ENCODE data around the gene HSD17B3.
"Not testable (repeated sequence)": the region's sequence is repeated elsewhere in the genome, so short reads cannot be mapped to it uniquely, and the experiment has no call there.

The HSD17B3 gene

GRCh38 chr9:96193236-96193755, 108.7 kb downstream of the HSD17B3 start:
- no peak for DNase-seq (ENCODE audit: low read depth)

GRCh38 chr9:96192710-96193109, 109.3 kb downstream of the HSD17B3 start:
- DNase-seq (ENCODE audit: low read depth) = no peak

- no peak for DNase-seq (ENCODE audit: low read depth)
These were observed 112.0 kb downstream of the HSD17B3 start for GRCh38 chr9:96189995-96190394.

- not testable (repeated sequence) for DNase-seq (ENCODE audit: low read depth)
These were observed 112.4 kb downstream of the HSD17B3 start for GRCh38 chr9:96189581-96189980.

DNA sequence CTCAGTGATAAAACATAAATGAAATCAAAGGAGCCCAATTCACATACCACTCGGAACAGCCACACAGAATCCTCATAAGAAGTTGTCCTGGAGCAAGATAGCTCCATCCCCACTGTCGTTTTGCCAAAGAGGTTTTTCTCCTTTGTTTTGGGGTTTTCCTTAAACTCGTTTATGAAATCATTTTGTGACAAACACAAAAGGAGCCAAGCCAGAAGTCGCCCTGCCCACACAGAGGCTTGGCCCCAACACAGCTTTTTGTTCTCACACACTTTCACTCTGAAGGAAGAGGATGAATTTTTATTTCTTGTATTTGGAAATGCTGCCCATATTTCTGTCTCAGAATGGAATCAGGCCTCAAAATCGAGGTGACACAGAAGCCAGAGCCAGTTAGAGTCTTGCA, 113.4 kb downstream of the HSD17B3 start:
- DNase-seq (ENCODE audit: low read depth) = no peak

DNA sequence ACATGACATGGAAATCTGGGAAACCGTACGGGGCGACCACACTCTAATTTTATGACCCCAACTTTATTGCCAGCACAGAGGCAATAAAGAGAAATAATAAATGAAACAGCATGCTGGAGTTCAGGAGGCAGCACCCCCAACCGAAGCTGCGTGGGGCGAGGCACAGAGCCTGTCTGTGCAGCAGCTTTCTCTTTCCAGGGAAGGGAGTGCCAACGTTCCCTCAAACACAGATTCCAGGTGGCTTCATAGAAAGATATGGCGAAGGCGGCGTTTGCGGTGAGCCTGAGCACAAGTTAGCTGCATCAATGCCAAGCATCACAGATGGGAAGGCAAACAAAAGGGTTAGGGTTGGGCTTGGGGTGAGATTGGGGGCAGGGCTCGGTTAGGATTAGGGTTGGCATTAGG, 114.8 kb downstream of the HSD17B3 start:
- DNase-seq (ENCODE audit: low read depth) = no peak

- no peak for DNase-seq (ENCODE audit: low read depth)
These were observed 115.4 kb downstream of the HSD17B3 start for GRCh38 chr9:96186591-96187011.

DNA sequence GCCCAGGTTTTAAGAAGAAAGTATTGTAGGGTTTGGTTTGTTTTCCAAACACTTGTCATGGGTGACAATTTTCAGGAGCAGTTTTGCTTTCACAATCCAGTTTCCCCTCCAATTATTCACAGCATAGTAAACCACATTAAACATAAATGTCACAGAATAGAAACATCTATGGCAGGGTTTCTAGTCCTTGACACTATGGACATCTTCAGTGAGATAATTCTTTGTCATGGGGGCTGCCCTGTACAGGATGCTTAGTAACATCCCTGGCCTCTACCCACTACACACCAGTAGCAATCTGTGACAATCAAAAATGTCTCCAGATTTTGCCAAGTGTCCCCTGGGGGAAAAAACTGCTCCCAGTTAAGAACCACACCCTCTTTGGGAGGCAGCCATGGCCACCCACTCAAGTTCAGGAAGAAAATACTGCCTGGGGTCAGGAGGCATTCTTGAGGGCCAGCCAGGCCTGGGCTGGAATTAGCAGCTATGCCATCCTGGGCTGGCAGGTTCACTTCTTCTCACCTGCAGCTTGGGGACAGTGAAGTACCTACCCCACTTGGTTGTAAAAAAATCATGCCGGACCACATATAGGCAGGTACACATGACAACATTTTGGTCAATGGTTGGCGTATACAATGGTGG, 116.3 kb downstream of the HSD17B3 start:
- DNase-seq (ENCODE audit: low read depth) = no peak
